SK-N-SH treated with all-trans-retinoic acid at 6 μM for 48 hours (cell line): ENCODE results near the gene SCRT2.

Experiments used
- ATAC-seq: fragments of 200-7000 bp; cut with Tn5 transposase; 3 replicates; pipeline ENCODE4 v1.9.1; 2020; ENCODE audit warnings: mild to moderate bottlenecking, moderate library complexity
- ARNTL ChIP-seq: fragments of 450-650 bp; formaldehyde crosslinking; IDR thresholded peaks from 2 replicates; pipeline ENCODE4 v1.5.0; 2020; ENCODE audit warnings: low read depth, mild to moderate bottlenecking, moderate library complexity, borderline replicate concordance
- BACH2 ChIP-seq: fragments of 250-450 bp; sonication (Bioruptor Pico); IDR thresholded peaks from 2 replicates; pipeline ENCODE4 v1.9.0; 2021; ENCODE audit warnings: mild to moderate bottlenecking, borderline replicate concordance
- CREB5 ChIP-seq: fragments of 250-450 bp; sonication (Bioruptor Pico); IDR thresholded peaks from 2 replicates; pipeline ENCODE4 v1.5.1; 2020; ENCODE audit warnings: low read depth, mild to moderate bottlenecking, moderate library complexity
- CSDC2 ChIP-seq: fragments of 250-450 bp; sonication (Bioruptor Pico); IDR thresholded peaks from 2 replicates; pipeline ENCODE4 v1.5.0; 2020; ENCODE audit warnings: mild to moderate bottlenecking, moderate library complexity
- CSRNP3 ChIP-seq: fragments of 250-450 bp; sonication (Bioruptor Pico); IDR thresholded peaks from 2 replicates; pipeline ENCODE4 v1.5.1; 2021; ENCODE audit warnings: mild to moderate bottlenecking, moderate library complexity
- ESRRG ChIP-seq: fragments of 250-450 bp; sonication (Bioruptor Pico); IDR thresholded peaks from 2 replicates; pipeline ENCODE4 v1.6.1; 2021; ENCODE audit warnings: mild to moderate bottlenecking
- GLIS3 ChIP-seq: fragments of 250-450 bp; sonication (Bioruptor Pico); IDR thresholded peaks from 2 replicates; pipeline ENCODE4 v1.5.0; 2020; ENCODE audit warnings: mild to moderate bottlenecking, moderate library complexity
- ISL1 ChIP-seq: fragments of 250-450 bp; sonication (Bioruptor Pico); IDR thresholded peaks from 2 replicates; pipeline ENCODE4 v2.1.2; 2022; ENCODE audit warnings: mild to moderate bottlenecking, moderate library complexity
- OSR1 ChIP-seq: fragments of 250-450 bp; sonication (Bioruptor Pico); IDR thresholded peaks from 2 replicates; pipeline ENCODE4 v1.8.0; 2022; ENCODE audit warnings: moderate library complexity, mild to moderate bottlenecking, inconsistent platforms
- PATZ1 ChIP-seq: fragments of 250-450 bp; sonication (Bioruptor Pico); IDR thresholded peaks from 2 replicates; pipeline ENCODE4 v1.8.0; 2020; ENCODE audit warnings: mild to moderate bottlenecking, moderate library complexity, borderline replicate concordance
- POU6F1 ChIP-seq: fragments of 250-450 bp; sonication (Bioruptor Pico); IDR thresholded peaks from 2 replicates; pipeline ENCODE4 v1.8.0; 2021; ENCODE audit warnings: low read depth, mild to moderate bottlenecking, moderate library complexity, borderline replicate concordance
- PPARA ChIP-seq: fragments of 250-450 bp; sonication (Bioruptor Pico); IDR thresholded peaks from 2 replicates; pipeline ENCODE4 v1.5.0; 2020; ENCODE audit warnings: mild to moderate bottlenecking, borderline replicate concordance
- RARB ChIP-seq: fragments of 250-450 bp; sonication (Bioruptor Pico); IDR thresholded peaks from 2 replicates; pipeline ENCODE4 v1.8.0; 2021; ENCODE audit warnings: mild to moderate bottlenecking, moderate library complexity
- SNAI2 ChIP-seq: fragments of 250-450 bp; sonication (Bioruptor Pico); IDR thresholded peaks from 2 replicates; pipeline ENCODE4 v1.5.0; 2020; ENCODE audit warnings: mild to moderate bottlenecking, moderate library complexity
- TCF4 ChIP-seq: fragments of 250-450 bp; sonication (Bioruptor Pico); IDR thresholded peaks from 2 replicates; pipeline ENCODE4 v1.8.0; 2021; ENCODE audit warnings: mild to moderate bottlenecking, moderate library complexity, borderline replicate concordance
- TOX ChIP-seq: fragments of 250-450 bp; sonication (Bioruptor Pico); IDR thresholded peaks from 2 replicates; pipeline ENCODE4 v1.8.0; 2021; ENCODE audit warnings: mild to moderate bottlenecking, moderate library complexity, borderline replicate concordance
- ZC3H10 ChIP-seq: fragments of 250-450 bp; sonication (Bioruptor Pico); IDR thresholded peaks from 2 replicates; pipeline ENCODE4 v1.5.1; 2021; ENCODE audit warnings: mild to moderate bottlenecking, moderate library complexity
- ZFP3 ChIP-seq: fragments of 250-450 bp; sonication (Bioruptor Pico); IDR thresholded peaks from 2 replicates; pipeline ENCODE4 v1.5.0; 2020; ENCODE audit warnings: mild to moderate bottlenecking, moderate library complexity
- ZFP30 ChIP-seq: fragments of 450-650 bp; formaldehyde crosslinking; IDR thresholded peaks from 2 replicates; pipeline ENCODE4 v1.5.0; 2022; ENCODE audit warnings: mild to moderate bottlenecking, moderate library complexity
- ZNF565 ChIP-seq: fragments of 450-650 bp; formaldehyde crosslinking; conservative IDR thresholded peaks from 2 replicates; pipeline ENCODE4 v1.5.0; 2020; ENCODE audit warnings: low read depth, mild to moderate bottlenecking, moderate library complexity
- ZNF8 ChIP-seq: fragments of 450-650 bp; formaldehyde crosslinking; IDR thresholded peaks from 2 replicates; pipeline ENCODE4 v1.5.0; 2020; ENCODE audit warnings: mild to moderate bottlenecking, moderate library complexity
- TF ChIP-seq, protein P1 (sequence below): fragments of 250-450 bp; sonication (Bioruptor Pico); IDR thresholded peaks from 2 replicates; pipeline ENCODE4 v1.5.0; 2020; ENCODE audit warnings: mild to moderate bottlenecking, moderate library complexity

Gene SCRT2

DNA sequence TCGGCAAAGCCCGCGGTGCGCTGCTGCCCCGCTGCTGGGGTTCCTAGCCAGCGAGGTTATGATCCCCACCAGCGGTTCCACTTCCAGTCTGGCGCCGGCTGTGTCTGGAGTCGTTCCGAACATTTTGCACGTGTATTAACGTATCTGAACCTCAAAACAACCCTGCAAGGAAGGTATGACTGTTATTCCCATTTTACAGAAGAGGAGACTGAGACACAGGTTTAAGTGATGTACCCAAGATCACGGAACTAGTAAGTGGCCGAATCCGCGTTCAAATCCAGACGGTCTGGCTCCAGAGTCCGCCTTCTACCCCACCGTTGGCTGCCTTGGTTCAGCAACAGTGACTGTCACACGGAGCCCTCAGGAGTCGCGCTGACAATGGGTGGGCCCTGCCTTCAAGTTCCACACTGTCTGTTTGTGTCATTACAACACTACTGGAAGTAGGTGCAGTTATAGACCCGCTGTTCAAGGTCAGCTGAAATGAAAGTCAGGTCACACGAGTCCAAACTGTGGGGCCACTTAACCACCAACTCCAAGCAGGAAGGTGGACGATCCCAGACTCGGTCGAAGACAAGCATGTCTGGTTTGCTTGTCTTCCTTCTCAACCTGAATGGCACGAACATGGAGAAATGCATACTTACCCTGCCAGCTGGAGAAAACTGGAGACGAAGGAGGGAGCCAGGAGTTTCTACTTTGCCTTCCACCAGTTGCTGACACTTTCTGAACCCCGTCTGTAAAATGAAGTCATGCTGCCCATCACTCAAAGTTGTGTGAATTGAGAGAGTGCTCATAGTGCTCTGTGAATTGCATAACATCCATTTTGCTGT lies 21.8 kb downstream of the SCRT2 start:
- no peak for ATAC-seq
- TF ChIP-seq ZNF8 (CRISPR knock-in tag) (no peak), ZFP3 (CRISPR knock-in tag) (peak; percentile 90)

DNA sequence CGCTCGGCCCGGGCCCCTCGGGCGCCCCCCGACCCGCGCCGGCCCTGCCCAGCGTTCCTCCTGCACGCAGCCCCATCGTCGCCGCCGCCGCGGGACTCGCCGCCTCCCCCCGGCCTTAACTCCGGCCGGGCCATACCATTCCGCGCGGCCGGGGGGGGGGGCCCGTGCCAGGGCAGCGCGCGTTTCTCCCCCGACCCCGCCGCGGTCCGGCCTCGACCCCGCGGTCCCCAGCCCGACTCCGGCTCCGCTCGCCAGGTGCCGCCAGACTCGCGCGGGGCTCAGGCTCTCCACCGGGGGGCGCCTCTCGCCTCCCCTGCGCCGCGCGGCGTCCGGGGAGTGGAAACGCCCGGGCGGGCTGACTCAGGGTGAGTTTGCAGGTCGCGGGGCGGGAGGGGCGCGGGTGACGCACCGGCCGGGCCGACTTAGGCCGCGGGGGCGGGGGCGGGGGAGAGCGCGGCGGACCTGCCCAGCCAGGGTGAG lies 22.5 kb downstream of the SCRT2 start, which contains the start of gene SRXN1:
Gene SRXN1, minus strand, starts transcription at position 91 of the 480 bp plus-strand sequence. Its CDS starts 15 bp downstream, at position 76.
- peak; percentile 93 for ATAC-seq
- TF ChIP-seq ZNF565 (no peak), OSR1 (CRISPR knock-in tag) (no peak), ZC3H10 (CRISPR knock-in tag) (no peak), RARB (CRISPR knock-in tag) (no peak), ZFP3 (CRISPR knock-in tag) (no peak), ESRRG (CRISPR knock-in tag) (no peak), TCF4 (no peak), SNAI2 (CRISPR knock-in tag) (no peak), PATZ1 (no peak), CREB5 (CRISPR knock-in tag) (no peak), ZNF8 (CRISPR knock-in tag) (no peak), ISL1 (CRISPR knock-in tag) (no peak), PPARA (CRISPR knock-in tag) (no peak), ARNTL (CRISPR knock-in tag) (no peak), GLIS3 (CRISPR knock-in tag) (no peak), ZFP30 (no peak), CSRNP3 (CRISPR knock-in tag) (no peak), BACH2 (CRISPR knock-in tag) (no peak)
- TF ChIP-seq, protein P1, sequence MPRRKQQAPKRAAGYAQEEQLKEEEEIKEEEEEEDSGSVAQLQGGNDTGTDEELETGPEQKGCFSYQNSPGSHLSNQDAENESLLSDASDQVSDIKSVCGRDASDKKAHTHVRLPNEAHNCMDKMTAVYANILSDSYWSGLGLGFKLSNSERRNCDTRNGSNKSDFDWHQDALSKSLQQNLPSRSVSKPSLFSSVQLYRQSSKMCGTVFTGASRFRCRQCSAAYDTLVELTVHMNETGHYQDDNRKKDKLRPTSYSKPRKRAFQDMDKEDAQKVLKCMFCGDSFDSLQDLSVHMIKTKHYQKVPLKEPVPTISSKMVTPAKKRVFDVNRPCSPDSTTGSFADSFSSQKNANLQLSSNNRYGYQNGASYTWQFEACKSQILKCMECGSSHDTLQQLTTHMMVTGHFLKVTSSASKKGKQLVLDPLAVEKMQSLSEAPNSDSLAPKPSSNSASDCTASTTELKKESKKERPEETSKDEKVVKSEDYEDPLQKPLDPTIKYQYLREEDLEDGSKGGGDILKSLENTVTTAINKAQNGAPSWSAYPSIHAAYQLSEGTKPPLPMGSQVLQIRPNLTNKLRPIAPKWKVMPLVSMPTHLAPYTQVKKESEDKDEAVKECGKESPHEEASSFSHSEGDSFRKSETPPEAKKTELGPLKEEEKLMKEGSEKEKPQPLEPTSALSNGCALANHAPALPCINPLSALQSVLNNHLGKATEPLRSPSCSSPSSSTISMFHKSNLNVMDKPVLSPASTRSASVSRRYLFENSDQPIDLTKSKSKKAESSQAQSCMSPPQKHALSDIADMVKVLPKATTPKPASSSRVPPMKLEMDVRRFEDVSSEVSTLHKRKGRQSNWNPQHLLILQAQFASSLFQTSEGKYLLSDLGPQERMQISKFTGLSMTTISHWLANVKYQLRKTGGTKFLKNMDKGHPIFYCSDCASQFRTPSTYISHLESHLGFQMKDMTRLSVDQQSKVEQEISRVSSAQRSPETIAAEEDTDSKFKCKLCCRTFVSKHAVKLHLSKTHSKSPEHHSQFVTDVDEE, result no peak

DNA sequence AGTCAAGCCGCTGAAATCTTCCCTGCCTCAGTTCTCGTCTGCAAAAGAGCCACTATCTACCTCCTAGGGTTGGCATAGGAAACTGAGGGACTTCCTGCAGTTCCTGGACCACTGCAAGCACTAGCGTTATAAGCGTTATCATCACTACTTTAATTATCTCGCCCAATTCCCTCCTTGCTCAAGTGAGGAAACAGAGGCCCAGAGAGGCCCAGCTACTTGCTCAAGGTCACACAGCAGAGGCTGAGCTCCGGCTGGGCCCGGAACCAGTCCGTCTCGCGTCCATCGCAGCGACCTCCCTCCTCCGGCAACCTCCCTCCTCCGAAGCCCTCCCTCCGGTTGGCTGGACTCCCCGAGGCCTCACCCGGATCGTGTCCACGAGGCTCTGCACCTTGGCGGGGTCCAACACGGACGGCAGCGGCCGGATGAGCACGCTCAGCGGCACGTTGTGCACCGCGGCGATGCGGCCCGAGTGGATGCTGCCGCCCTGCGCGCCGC lies 22.9 kb downstream of the SCRT2 start:
- peak; percentile 21 for ATAC-seq
- no peak for TF ChIP-seq SNAI2 (CRISPR knock-in tag)
- TF ChIP-seq PPARA (CRISPR knock-in tag), result no peak
- no peak for TF ChIP-seq ZFP3 (CRISPR knock-in tag)
- no peak for TF ChIP-seq ZFP30
- TF ChIP-seq GLIS3 (CRISPR knock-in tag), result no peak
- no peak for TF ChIP-seq PATZ1
- no peak for TF ChIP-seq CSDC2 (CRISPR knock-in tag)
- no peak for TF ChIP-seq ZNF565
- TF ChIP-seq TOX (CRISPR knock-in tag), result no peak
- TF ChIP-seq ZC3H10 (CRISPR knock-in tag), result no peak
- TF ChIP-seq OSR1 (CRISPR knock-in tag), result no peak
- no peak for TF ChIP-seq ISL1 (CRISPR knock-in tag)
- TF ChIP-seq, protein P1, result no peak
- TF ChIP-seq POU6F1 (CRISPR knock-in tag), result no peak
